Measurements from ENCODE around the gene MYO9A. TPM values are rescaled to one million over a fixed set of nuclear protein-coding genes. Genes with fewer than 3 reads are reported as not detected.

MYO9A gene
- total RNA-seq, 1 experiment from 2014 or later = 19.6 TPM

Small RNA genes lying within 50 kb of the gene (small RNA-seq; reads per million reads assigned to genes)
- gene RNA5SP399 (0.10 to 1.3 reads per million in 2 experiments), gene RNU2-65P (0 reads per million in 2 experiments)

Other genes starting within 250 kb of the MYO9A start
- 2.8 and 3.1 TPM in 2 replicates for gene SENP8, start 253 bp upstream of the MYO9A start, total RNA-seq (2014; rRNA removed; shearing (Covaris generic))
- 0.25 and 0.43 TPM in 2 replicates for gene GRAMD2A, start 79.6 kb upstream of the MYO9A start, total RNA-seq (2014; rRNA removed; shearing (Covaris generic))
- gene PKM, start 113.0 kb upstream of the MYO9A start, total RNA-seq (2014; rRNA removed; shearing (Covaris generic)) = 858 and 924 TPM in 2 replicates
- gene PARP6, start 154.4 kb upstream of the MYO9A start, total RNA-seq (2014; rRNA removed; shearing (Covaris generic)) = 31.4 and 36.9 TPM in 2 replicates
- 0.10 and 0.32 TPM in 2 replicates for gene CELF6, start 202.0 kb upstream of the MYO9A start, total RNA-seq (2014; rRNA removed; shearing (Covaris generic))